Measurements from ENCODE around the gene TANGO2. TPM values are rescaled to one million over a fixed set of nuclear protein-coding genes. Genes with fewer than 3 reads are reported as not detected.

TANGO2 gene
- total and polyA plus RNA-seq, 3 experiments from 2014 or later = 27.3 to 48.6 (median 28.0) TPM

GRCh38 chr22:20022978-20023613 is 2.2 kb downstream of the TANGO2 start:
- H3K9me3 Mint-ChIP-seq = no peaks in the 10 kb centered on the region
- CTCF ChIA-PET = no interaction called here
- H3K36me3 Mint-ChIP-seq = peaks cover 0 to 14% (median 3%) of the 10 kb centered on the region in 3 donors
- DNase-seq = peak in 1 of 5 donors; percentile 17
- H3K36me3 ChIP-seq (ENCODE audit: insufficient read depth, low read length) = peaks cover 7% of the 10 kb centered on the region
- H3K27me3 Mint-ChIP-seq = no peaks in the 10 kb centered on the region
- H3K4me1 ChIP-seq (ENCODE audit: insufficient read depth, low read length) = peaks cover 47% of the 10 kb centered on the region
- no peaks in the 10 kb centered on the region for H3K9me3 ChIP-seq (ENCODE audit: low read length)
- H3K27me3 ChIP-seq (ENCODE audit: insufficient read depth, low read length, poor library complexity, severe bottlenecking) = no peaks in the 10 kb centered on the region
- H3K27ac Mint-ChIP-seq = peak overlapping the region in 5 of 8 donors; percentile 8 to 84 (median 57)
- H3K27ac ChIP-seq (ENCODE audit: low read depth, low read length) = peak overlapping the region; percentile 95
- H3K4me3 Mint-ChIP-seq = peak overlapping the region in 6 of 7 donors; percentile 44 to 95 (median 79)
- peaks cover 23 to 61% (median 38%) of the 10 kb centered on the region in 3 donors for H3K4me1 Mint-ChIP-seq
- POLR2A ChIA-PET = interaction anchor here (2.2 kb wide), 1 partner anchor 9 kb away, joined by 7 read pairs; no protein-coding TSS in a partner anchor
- H3K4me3 ChIP-seq (ENCODE audit: low read length) = no peak overlapping the region

GRCh38 chr22:20024225-20024624 is 3.3 kb downstream of the TANGO2 start:
- POLR2A ChIA-PET = no interaction called here
- DNase-seq = peak in 1 of 5 donors; percentile 35
- Histone ChIP-seq H3K27ac (ENCODE audit: low read depth, low read length) (peak overlapping the region; percentile 40), H3K27me3 (ENCODE audit: insufficient read depth, low read length, poor library complexity, severe bottlenecking) (no peaks in the 10 kb centered on the region), H3K9me3 (ENCODE audit: low read length) (no peaks in the 10 kb centered on the region), H3K4me1 (ENCODE audit: insufficient read depth, low read length) (peaks cover 47% of the 10 kb centered on the region), H3K36me3 (ENCODE audit: insufficient read depth, low read length) (peaks cover 7% of the 10 kb centered on the region), H3K4me3 (ENCODE audit: low read length) (no peak overlapping the region)
- Mint-ChIP-seq H3K9me3 (no peaks in the 10 kb centered on the region), H3K27me3 (no peaks in the 10 kb centered on the region), H3K36me3 (peaks cover 0 to 14% (median 4%) of the 10 kb centered on the region in 3 donors), H3K27ac (no peak overlapping the region), H3K4me3 (peak overlapping the region in 2 of 7 donors; percentile 13 to 40), H3K4me1 (peaks cover 23 to 67% (median 38%) of the 10 kb centered on the region in 3 donors)
- CTCF ChIA-PET = interaction anchor here (0.7 kb wide), 1 partner anchor 9 kb away, joined by 3 read pairs; no protein-coding TSS in a partner anchor

- peak in 1 of 5 donors; percentile 30 for DNase-seq
- H3K4me1 ChIP-seq (ENCODE audit: insufficient read depth, low read length) = peaks cover 47% of the 10 kb centered on the region
- Mint-ChIP-seq H3K4me3 (peak overlapping the region in 2 of 7 donors; percentile 40 to 65), H3K9me3 (no peaks in the 10 kb centered on the region), H3K27me3 (no peaks in the 10 kb centered on the region), H3K4me1 (peaks cover 24 to 68% (median 38%) of the 10 kb centered on the region in 3 donors), H3K36me3 (peaks cover 0 to 15% (median 4%) of the 10 kb centered on the region in 3 donors), H3K27ac (no peak overlapping the region)
- peak overlapping the region; percentile 40 for H3K27ac ChIP-seq (ENCODE audit: low read depth, low read length)
- H3K4me3 ChIP-seq (ENCODE audit: low read length) = no peak overlapping the region
- ChIA-PET CTCF (no interaction called here), POLR2A (no interaction called here)
- H3K27me3 ChIP-seq (ENCODE audit: insufficient read depth, low read length, poor library complexity, severe bottlenecking) = no peaks in the 10 kb centered on the region
- H3K36me3 ChIP-seq (ENCODE audit: insufficient read depth, low read length) = peaks cover 7% of the 10 kb centered on the region
- no peaks in the 10 kb centered on the region for H3K9me3 ChIP-seq (ENCODE audit: low read length)
Measured at GRCh38 chr22:20024650-20025397, 3.9 kb downstream of the TANGO2 start.

GRCh38 chr22:20025401-20026203 is 4.7 kb downstream of the TANGO2 start:
- H3K27ac ChIP-seq (ENCODE audit: low read depth, low read length) = peak overlapping the region; percentile 40
- H3K27ac Mint-ChIP-seq = peak overlapping the region in 4 of 8 donors; percentile 21 to 86 (median 54)
- H3K9me3 ChIP-seq (ENCODE audit: low read length) = no peaks in the 10 kb centered on the region
- no peaks in the 10 kb centered on the region for H3K27me3 ChIP-seq (ENCODE audit: insufficient read depth, low read length, poor library complexity, severe bottlenecking)
- H3K4me1 Mint-ChIP-seq = peaks cover 22 to 64% (median 33%) of the 10 kb centered on the region in 3 donors
- POLR2A ChIA-PET = interaction anchor here (0.7 kb wide), 1 partner anchor 595 kb away, joined by 3 read pairs; no protein-coding TSS in a partner anchor
- DNase-seq = peak in 1 of 5 donors; percentile 32
- no peaks in the 10 kb centered on the region for H3K9me3 Mint-ChIP-seq
- CTCF ChIA-PET = no interaction called here
- H3K4me3 ChIP-seq (ENCODE audit: low read length) = no peak overlapping the region
- H3K36me3 ChIP-seq (ENCODE audit: insufficient read depth, low read length) = peaks cover 7% of the 10 kb centered on the region
- H3K36me3 Mint-ChIP-seq = peaks cover 0 to 14% (median 4%) of the 10 kb centered on the region in 3 donors
- peaks cover 39% of the 10 kb centered on the region for H3K4me1 ChIP-seq (ENCODE audit: insufficient read depth, low read length)
- H3K4me3 Mint-ChIP-seq = peak overlapping the region in 2 of 7 donors; percentile 40 to 65
- no peaks in the 10 kb centered on the region for H3K27me3 Mint-ChIP-seq

- Mint-ChIP-seq H3K4me3 (peak overlapping the region in 2 of 7 donors; percentile 40 to 65), H3K36me3 (peaks cover 0 to 11% (median 4%) of the 10 kb centered on the region in 3 donors), H3K27ac (peak overlapping the region in 2 of 8 donors; percentile 1 to 86), H3K4me1 (peaks cover 25 to 65% (median 33%) of the 10 kb centered on the region in 3 donors), H3K9me3 (no peaks in the 10 kb centered on the region), H3K27me3 (no peaks in the 10 kb centered on the region)
- POLR2A ChIA-PET = interaction anchor here (0.7 kb wide), 1 partner anchor 595 kb away, joined by 3 read pairs; no protein-coding TSS in a partner anchor
- peak overlapping the region; percentile 21 for H3K27ac ChIP-seq (ENCODE audit: low read depth, low read length)
- no peaks in the 10 kb centered on the region for H3K27me3 ChIP-seq (ENCODE audit: insufficient read depth, low read length, poor library complexity, severe bottlenecking)
- H3K4me3 ChIP-seq (ENCODE audit: low read length) = no peak overlapping the region
- H3K36me3 ChIP-seq (ENCODE audit: insufficient read depth, low read length) = peaks cover 7% of the 10 kb centered on the region
- CTCF ChIA-PET = no interaction called here
- H3K4me1 ChIP-seq (ENCODE audit: insufficient read depth, low read length) = peaks cover 43% of the 10 kb centered on the region
- H3K9me3 ChIP-seq (ENCODE audit: low read length) = no peaks in the 10 kb centered on the region
- DNase-seq = peak in 1 of 5 donors; percentile 12
Measured at GRCh38 chr22:20026204-20026908, 5.4 kb downstream of the TANGO2 start.

- Histone ChIP-seq H3K4me1 (ENCODE audit: insufficient read depth, low read length) (peaks cover 44% of the 10 kb centered on the region), H3K27ac (ENCODE audit: low read depth, low read length) (no peak overlapping the region), H3K36me3 (ENCODE audit: insufficient read depth, low read length) (peaks cover 7% of the 10 kb centered on the region), H3K4me3 (ENCODE audit: low read length) (no peak overlapping the region), H3K9me3 (ENCODE audit: low read length) (no peaks in the 10 kb centered on the region), H3K27me3 (ENCODE audit: insufficient read depth, low read length, poor library complexity, severe bottlenecking) (no peaks in the 10 kb centered on the region)
- Mint-ChIP-seq H3K27ac (peak overlapping the region in 1 of 8 donors; percentile 61), H3K9me3 (no peaks in the 10 kb centered on the region), H3K36me3 (peaks cover 0 to 13% (median 4%) of the 10 kb centered on the region in 3 donors), H3K4me1 (peaks cover 27 to 65% (median 35%) of the 10 kb centered on the region in 3 donors), H3K4me3 (peak overlapping the region in 1 of 7 donors; percentile 65), H3K27me3 (no peaks in the 10 kb centered on the region)
- CTCF ChIA-PET = interaction anchor here (1.3 kb wide), 1 partner anchor 56 kb away, joined by 3 read pairs; no protein-coding TSS in a partner anchor
- POLR2A ChIA-PET = no interaction called here
- DNase-seq = peak in 1 of 5 donors; percentile 43
Measured at GRCh38 chr22:20026996-20027601, 6.2 kb downstream of the TANGO2 start.

Measured in CD8-positive, alpha-beta memory T cell (primary cell).